Measurements from ENCODE around the gene PCBP1.
A peak's percentile ranks its signal among the peaks of the same experiment; 100 is the strongest.
"Not testable (repeated sequence)": the region's sequence is repeated elsewhere in the genome, so short reads cannot be mapped to it uniquely, and the experiment has no call there.

The PCBP1 gene

GRCh38 chr2:70087702-70088597 lies 673 bp downstream of the PCBP1 start:
- H3K9me3 ChIP-seq (ENCODE audit: control insufficient read depth, insufficient read depth, low read length), result no peaks in the 10 kb centered on the region; the same call in 1 of the 2 replicates
- H3K9ac ChIP-seq (ENCODE audit: low read depth, low read length), result peak overlapping the region; percentile 98
- H3K36me3 ChIP-seq (ENCODE audit: insufficient read depth, low read length), result peaks cover 16% of the 10 kb centered on the region
- H3K4me1 ChIP-seq (ENCODE audit: insufficient read depth, low read length), result peaks cover 25% of the 10 kb centered on the region

- Histone ChIP-seq H3K4me1 (ENCODE audit: insufficient read depth, low read length) (peaks cover 18% of the 10 kb centered on the region), H3K36me3 (ENCODE audit: insufficient read depth, low read length) (peaks cover 8% of the 10 kb centered on the region), H3K9me3 (ENCODE audit: control insufficient read depth, insufficient read depth, low read length) (no peaks in the 10 kb centered on the region; the same call in 1 of the 2 replicates), H3K9ac (ENCODE audit: low read depth, low read length) (peak overlapping the region; percentile 98)
Measured at GRCh38 chr2:70088598-70089219, 1.4 kb downstream of the PCBP1 start.

- H3K9me3 ChIP-seq (ENCODE audit: control insufficient read depth, insufficient read depth, low read length), result no peaks in the 10 kb centered on the region; the same call in 1 of the 2 replicates
Measured at GRCh38 chr2:70089220-70089982, 2.1 kb downstream of the PCBP1 start.

GRCh38 chr2:70089983-70090525 lies 2.8 kb downstream of the PCBP1 start:
- H3K36me3 ChIP-seq (ENCODE audit: insufficient read depth, low read length), result peaks cover 8% of the 10 kb centered on the region
- H3K9me3 ChIP-seq (ENCODE audit: control insufficient read depth, insufficient read depth, low read length), result no peaks in the 10 kb centered on the region; the same call in 1 of the 2 replicates
- peaks cover 6% of the 10 kb centered on the region; the same call in 1 of the 2 replicates for H3K4me1 ChIP-seq (ENCODE audit: insufficient read depth, low read length)
- H3K9ac ChIP-seq (ENCODE audit: low read depth, low read length), result peak overlapping the region; percentile 98

More at GRCh38 chr2:70089220-70089982, 2.1 kb downstream of the PCBP1 start:
- peaks cover 11% of the 10 kb centered on the region for H3K4me1 ChIP-seq (ENCODE audit: insufficient read depth, low read length)
- peak overlapping the region; percentile 98 for H3K9ac ChIP-seq (ENCODE audit: low read depth, low read length)
- H3K36me3 ChIP-seq (ENCODE audit: insufficient read depth, low read length), result peaks cover 8% of the 10 kb centered on the region

GRCh38 chr2:70090706-70091334 lies 3.5 kb downstream of the PCBP1 start:
- Histone ChIP-seq H3K9me3 (ENCODE audit: control insufficient read depth, insufficient read depth, low read length) (no peaks in the 10 kb centered on the region; the same call in 1 of the 2 replicates), H3K4me1 (ENCODE audit: insufficient read depth, low read length) (peaks cover 6% of the 10 kb centered on the region; the same call in 1 of the 2 replicates), H3K9ac (ENCODE audit: low read depth, low read length) (no peak overlapping the region), H3K36me3 (ENCODE audit: insufficient read depth, low read length) (peaks cover 8% of the 10 kb centered on the region)

- no peaks in the 10 kb centered on the region; the same call in 1 of the 2 replicates for H3K9me3 ChIP-seq (ENCODE audit: control insufficient read depth, insufficient read depth, low read length)
- H3K4me1 ChIP-seq (ENCODE audit: insufficient read depth, low read length), result peaks cover 6% of the 10 kb centered on the region; the same call in 1 of the 2 replicates
- no peak overlapping the region for H3K9ac ChIP-seq (ENCODE audit: low read depth, low read length)
- peaks cover 8% of the 10 kb centered on the region for H3K36me3 ChIP-seq (ENCODE audit: insufficient read depth, low read length)
Measured at GRCh38 chr2:70091364-70091763, 4.1 kb downstream of the PCBP1 start.

- H3K9me3 ChIP-seq (ENCODE audit: control insufficient read depth, insufficient read depth, low read length), result no peaks in the 10 kb centered on the region
- H3K4me1 ChIP-seq (ENCODE audit: insufficient read depth, low read length), result peaks cover 6% of the 10 kb centered on the region; the same call in 1 of the 2 replicates
- H3K36me3 ChIP-seq (ENCODE audit: insufficient read depth, low read length), result peaks cover 8% of the 10 kb centered on the region
- H3K9ac ChIP-seq (ENCODE audit: low read depth, low read length), result no peak overlapping the region
Measured at GRCh38 chr2:70091816-70092215, 4.5 kb downstream of the PCBP1 start.

GRCh38 chr2:70092576-70093243 lies 5.4 kb downstream of the PCBP1 start:
- H3K9ac ChIP-seq (ENCODE audit: low read depth, low read length); H3K4me1 ChIP-seq (ENCODE audit: insufficient read depth, low read length); H3K36me3 ChIP-seq (ENCODE audit: insufficient read depth, low read length); H3K9me3 ChIP-seq (ENCODE audit: control insufficient read depth, insufficient read depth, low read length): not testable (repeated sequence)

- Histone ChIP-seq H3K9me3 (ENCODE audit: control insufficient read depth, insufficient read depth, low read length) (no peaks in the 10 kb centered on the region), H3K4me1 (ENCODE audit: insufficient read depth, low read length) (peaks cover 6% of the 10 kb centered on the region; the same call in 1 of the 2 replicates), H3K36me3 (ENCODE audit: insufficient read depth, low read length) (no peaks in the 10 kb centered on the region), H3K9ac (ENCODE audit: low read depth, low read length) (no peak overlapping the region)
Measured at GRCh38 chr2:70094171-70094977, 7.1 kb downstream of the PCBP1 start.

GRCh38 chr2:70094978-70095719 lies 7.9 kb downstream of the PCBP1 start:
- H3K9me3 ChIP-seq (ENCODE audit: control insufficient read depth, insufficient read depth, low read length), result no peaks in the 10 kb centered on the region
- H3K36me3 ChIP-seq (ENCODE audit: insufficient read depth, low read length), result no peaks in the 10 kb centered on the region
- H3K9ac ChIP-seq (ENCODE audit: low read depth, low read length), result no peak overlapping the region
- no peaks in the 10 kb centered on the region for H3K4me1 ChIP-seq (ENCODE audit: insufficient read depth, low read length)

GRCh38 chr2:70095720-70096670 lies 8.7 kb downstream of the PCBP1 start:
- no peaks in the 10 kb centered on the region for H3K9me3 ChIP-seq (ENCODE audit: control insufficient read depth, insufficient read depth, low read length)
- no peak overlapping the region for H3K9ac ChIP-seq (ENCODE audit: low read depth, low read length)
- H3K4me1 ChIP-seq (ENCODE audit: insufficient read depth, low read length), result no peaks in the 10 kb centered on the region
- no peaks in the 10 kb centered on the region for H3K36me3 ChIP-seq (ENCODE audit: insufficient read depth, low read length)
